ENCODE measurements around the gene IDI1.
"Not testable (repeated sequence)": the region's sequence is repeated elsewhere in the genome, so short reads cannot be mapped to it uniquely, and the experiment has no call there.

Gene IDI1

DNA sequence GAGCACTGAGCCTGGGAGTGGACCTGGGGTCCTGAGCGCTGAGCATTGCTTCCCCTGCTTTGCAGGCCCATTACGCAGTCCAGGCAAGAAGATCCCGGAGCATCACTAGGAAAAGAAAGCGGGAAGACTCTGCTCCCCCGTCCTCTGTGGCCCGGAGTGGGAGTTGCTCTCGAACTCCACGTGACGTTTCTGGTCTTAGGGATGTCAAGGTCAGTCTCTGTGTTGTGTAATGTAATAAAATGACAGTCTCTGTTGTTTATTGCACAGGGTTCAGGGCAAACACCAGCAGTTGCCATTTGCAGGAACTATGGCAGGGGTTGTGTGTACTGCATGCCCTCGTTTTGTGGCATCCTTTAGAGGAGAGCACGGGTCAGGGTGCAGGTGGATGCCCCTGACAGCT is 33.2 kb downstream of the IDI1 start:
- Histone ChIP-seq H3K4me3 (replicated peaks; ENCODE audit: insufficient read depth, low read length) (no peak overlapping the region), H3K27ac (replicated peaks) (no peak overlapping the region), H3K27me3 (ENCODE audit: insufficient read depth, poor library complexity, severe bottlenecking) (no peaks in the 10 kb centered on the region)
- no peak for DNase-seq (ENCODE audit: low read depth in 1 of 2, low spot score in 1 of 2)
- no peak for TF ChIP-seq GABPA (IDR thresholded peaks at IDR 0.05; ENCODE audit: low read depth)
- TF ChIP-seq, protein P1, sequence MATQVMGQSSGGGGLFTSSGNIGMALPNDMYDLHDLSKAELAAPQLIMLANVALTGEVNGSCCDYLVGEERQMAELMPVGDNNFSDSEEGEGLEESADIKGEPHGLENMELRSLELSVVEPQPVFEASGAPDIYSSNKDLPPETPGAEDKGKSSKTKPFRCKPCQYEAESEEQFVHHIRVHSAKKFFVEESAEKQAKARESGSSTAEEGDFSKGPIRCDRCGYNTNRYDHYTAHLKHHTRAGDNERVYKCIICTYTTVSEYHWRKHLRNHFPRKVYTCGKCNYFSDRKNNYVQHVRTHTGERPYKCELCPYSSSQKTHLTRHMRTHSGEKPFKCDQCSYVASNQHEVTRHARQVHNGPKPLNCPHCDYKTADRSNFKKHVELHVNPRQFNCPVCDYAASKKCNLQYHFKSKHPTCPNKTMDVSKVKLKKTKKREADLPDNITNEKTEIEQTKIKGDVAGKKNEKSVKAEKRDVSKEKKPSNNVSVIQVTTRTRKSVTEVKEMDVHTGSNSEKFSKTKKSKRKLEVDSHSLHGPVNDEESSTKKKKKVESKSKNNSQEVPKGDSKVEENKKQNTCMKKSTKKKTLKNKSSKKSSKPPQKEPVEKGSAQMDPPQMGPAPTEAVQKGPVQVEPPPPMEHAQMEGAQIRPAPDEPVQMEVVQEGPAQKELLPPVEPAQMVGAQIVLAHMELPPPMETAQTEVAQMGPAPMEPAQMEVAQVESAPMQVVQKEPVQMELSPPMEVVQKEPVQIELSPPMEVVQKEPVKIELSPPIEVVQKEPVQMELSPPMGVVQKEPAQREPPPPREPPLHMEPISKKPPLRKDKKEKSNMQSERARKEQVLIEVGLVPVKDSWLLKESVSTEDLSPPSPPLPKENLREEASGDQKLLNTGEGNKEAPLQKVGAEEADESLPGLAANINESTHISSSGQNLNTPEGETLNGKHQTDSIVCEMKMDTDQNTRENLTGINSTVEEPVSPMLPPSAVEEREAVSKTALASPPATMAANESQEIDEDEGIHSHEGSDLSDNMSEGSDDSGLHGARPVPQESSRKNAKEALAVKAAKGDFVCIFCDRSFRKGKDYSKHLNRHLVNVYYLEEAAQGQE (IDR thresholded peaks at IDR 0.05; ENCODE audit: insufficient replicate concordance, low read depth): no peak
- TF ChIP-seq SPI1 (IDR thresholded peaks at IDR 0.05; ENCODE audit: borderline replicate concordance, low read depth): no peak
- no peak for TF ChIP-seq POLR2AphosphoS5 (IDR thresholded peaks at IDR 0.05; ENCODE audit: low read depth)
- TF ChIP-seq, protein P2, sequence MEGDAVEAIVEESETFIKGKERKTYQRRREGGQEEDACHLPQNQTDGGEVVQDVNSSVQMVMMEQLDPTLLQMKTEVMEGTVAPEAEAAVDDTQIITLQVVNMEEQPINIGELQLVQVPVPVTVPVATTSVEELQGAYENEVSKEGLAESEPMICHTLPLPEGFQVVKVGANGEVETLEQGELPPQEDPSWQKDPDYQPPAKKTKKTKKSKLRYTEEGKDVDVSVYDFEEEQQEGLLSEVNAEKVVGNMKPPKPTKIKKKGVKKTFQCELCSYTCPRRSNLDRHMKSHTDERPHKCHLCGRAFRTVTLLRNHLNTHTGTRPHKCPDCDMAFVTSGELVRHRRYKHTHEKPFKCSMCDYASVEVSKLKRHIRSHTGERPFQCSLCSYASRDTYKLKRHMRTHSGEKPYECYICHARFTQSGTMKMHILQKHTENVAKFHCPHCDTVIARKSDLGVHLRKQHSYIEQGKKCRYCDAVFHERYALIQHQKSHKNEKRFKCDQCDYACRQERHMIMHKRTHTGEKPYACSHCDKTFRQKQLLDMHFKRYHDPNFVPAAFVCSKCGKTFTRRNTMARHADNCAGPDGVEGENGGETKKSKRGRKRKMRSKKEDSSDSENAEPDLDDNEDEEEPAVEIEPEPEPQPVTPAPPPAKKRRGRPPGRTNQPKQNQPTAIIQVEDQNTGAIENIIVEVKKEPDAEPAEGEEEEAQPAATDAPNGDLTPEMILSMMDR (IDR thresholded peaks at IDR 0.05; ENCODE audit: insufficient read depth, low read length): no peak

DNA sequence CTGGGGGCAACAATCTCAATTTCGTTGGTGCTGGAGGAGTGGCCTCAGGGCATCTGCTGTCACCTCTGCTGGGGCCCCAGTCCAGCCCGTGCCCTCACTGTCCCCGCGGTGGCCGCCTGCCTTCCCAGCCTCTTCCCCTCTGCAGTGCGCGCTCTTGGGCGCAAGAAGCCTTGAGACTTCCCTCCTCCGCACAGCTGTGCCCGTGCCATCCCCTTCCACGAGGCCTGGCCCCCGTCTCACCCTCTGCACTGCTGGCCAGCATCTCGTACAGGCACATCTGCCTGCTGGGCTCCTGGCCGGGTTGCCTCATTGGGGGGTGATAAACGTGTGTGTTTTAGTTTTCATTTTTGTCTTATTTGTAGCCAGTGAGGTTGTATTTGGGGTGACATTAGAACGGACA is 37.2 kb downstream of the IDI1 start:
- no peak for DNase-seq (ENCODE audit: low read depth in 1 of 2, low spot score in 1 of 2)
- H3K4me3 ChIP-seq (replicated peaks; ENCODE audit: insufficient read depth, low read length): no peak overlapping the region
- no peaks in the 10 kb centered on the region for H3K27me3 ChIP-seq (ENCODE audit: insufficient read depth, poor library complexity, severe bottlenecking)
- no peak overlapping the region for H3K27ac ChIP-seq (replicated peaks)
- no peak for TF ChIP-seq POLR2AphosphoS5 (IDR thresholded peaks at IDR 0.05; ENCODE audit: low read depth)
- no peak for TF ChIP-seq GABPA (IDR thresholded peaks at IDR 0.05; ENCODE audit: low read depth)
- TF ChIP-seq, protein P1 (IDR thresholded peaks at IDR 0.05; ENCODE audit: insufficient replicate concordance, low read depth): no peak
- no peak for TF ChIP-seq SPI1 (IDR thresholded peaks at IDR 0.05; ENCODE audit: borderline replicate concordance, low read depth)
- TF ChIP-seq, protein P2 (IDR thresholded peaks at IDR 0.05; ENCODE audit: insufficient read depth, low read length): no peak

DNA sequence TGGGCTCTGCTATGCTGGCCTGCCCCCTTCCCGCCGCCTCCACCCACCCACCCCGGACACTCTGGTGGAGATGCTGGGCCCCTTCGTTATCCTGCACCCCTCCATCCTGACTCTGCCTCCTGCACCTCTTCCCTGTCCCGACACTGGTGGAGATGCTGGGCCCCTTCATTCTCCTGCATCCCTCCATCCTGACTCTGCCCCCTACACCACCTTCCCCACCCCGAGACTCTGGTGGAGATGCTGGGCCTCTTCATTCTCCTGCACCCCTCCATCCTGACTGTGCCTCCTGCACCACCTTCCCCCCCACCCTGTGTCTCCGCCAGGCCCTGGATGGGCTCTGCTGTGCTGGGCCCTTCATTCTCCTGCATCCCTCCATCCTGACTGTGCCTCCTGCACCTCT is 38.2 kb downstream of the IDI1 start:
- H3K27me3 ChIP-seq (ENCODE audit: insufficient read depth, poor library complexity, severe bottlenecking): no peaks in the 10 kb centered on the region
- H3K4me3 ChIP-seq (replicated peaks; ENCODE audit: insufficient read depth, low read length): no peak overlapping the region
- TF ChIP-seq, protein P2 (IDR thresholded peaks at IDR 0.05; ENCODE audit: insufficient read depth, low read length): no peak
- TF ChIP-seq GABPA (IDR thresholded peaks at IDR 0.05; ENCODE audit: low read depth) (no peak), POLR2AphosphoS5 (IDR thresholded peaks at IDR 0.05; ENCODE audit: low read depth) (no peak), SPI1 (IDR thresholded peaks at IDR 0.05; ENCODE audit: borderline replicate concordance, low read depth) (no peak)
- TF ChIP-seq, protein P1 (IDR thresholded peaks at IDR 0.05; ENCODE audit: insufficient replicate concordance, low read depth): no peak
- no peak overlapping the region for H3K27ac ChIP-seq (replicated peaks)
- no peak for DNase-seq (ENCODE audit: low read depth in 1 of 2, low spot score in 1 of 2)

DNA sequence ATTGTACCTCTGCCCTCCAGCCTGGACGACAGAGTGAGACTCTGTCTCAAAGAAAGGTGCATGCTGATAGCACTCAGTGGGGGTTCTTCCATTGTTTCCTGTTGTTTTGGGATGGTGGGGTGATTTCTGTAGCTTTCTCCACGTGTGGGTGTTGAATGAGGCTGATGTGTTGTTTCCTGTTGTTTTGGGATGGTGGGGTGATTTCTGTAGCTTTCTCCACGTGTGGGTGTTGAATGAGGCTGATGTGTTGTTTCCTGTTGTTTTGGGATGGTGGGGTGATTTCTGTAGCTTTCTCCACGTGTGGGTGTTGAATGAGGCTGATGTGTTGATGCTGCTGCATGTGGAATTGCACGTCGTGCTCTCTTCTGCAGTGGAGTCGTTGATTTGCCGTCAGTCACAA is 39.0 kb downstream of the IDI1 start:
- not testable (repeated sequence) for H3K4me3 ChIP-seq (replicated peaks; ENCODE audit: insufficient read depth, low read length); H3K27ac ChIP-seq (replicated peaks); H3K27me3 ChIP-seq (ENCODE audit: insufficient read depth, poor library complexity, severe bottlenecking); DNase-seq (ENCODE audit: low read depth in 1 of 2, low spot score in 1 of 2)

Measured in HL-60 (cell line).